Upper lobe of left lung (tissue), 4 donors: ENCODE results near the gene ALDH3B1.

Experiments
- EP300 ChIP-seq, 4 donors: sonication (generic); formaldehyde crosslinking; IDR thresholded peaks; one replicate each; pipeline ENCODE4 v1.5.1; 2017; ENCODE audit warnings: antibody characterized with exemption in 4 of 4, control low read depth in 2 of 4
- POLR2A ChIP-seq, 4 donors: fragments of 450-650 bp; IDR thresholded peaks; one replicate each; pipeline ENCODE4 v1.5.1; 2016 to 2017; ENCODE audit warnings: antibody characterized with exemption in 4 of 4, mild to moderate bottlenecking in 2 of 4
- POLR2AphosphoS5 ChIP-seq, 2 donors: sonication (generic); formaldehyde crosslinking; IDR thresholded peaks; one replicate each; pipeline ENCODE4 v1.5.1; 2017; ENCODE audit warnings: antibody characterized with exemption in 2 of 2
- TF ChIP-seq, protein P1 (sequence below), 6 experiments: fragments of 450-650 bp in 4 of 6; fragments of 200-600 bp in 2 of 6; sonication (generic) in 2 of 6; IDR thresholded peaks; one replicate each; pipeline ENCODE4 v1.5.1; 2016 to 2019; ENCODE audit warnings: antibody characterized with exemption in 6 of 6

- TF ChIP-seq POLR2A (IDR thresholded peaks at IDR 0.05) (no peak), EP300 (IDR thresholded peaks at IDR 0.05) (no peak), POLR2AphosphoS5 (IDR thresholded peaks at IDR 0.05) (no peak)
- TF ChIP-seq, protein P1, sequence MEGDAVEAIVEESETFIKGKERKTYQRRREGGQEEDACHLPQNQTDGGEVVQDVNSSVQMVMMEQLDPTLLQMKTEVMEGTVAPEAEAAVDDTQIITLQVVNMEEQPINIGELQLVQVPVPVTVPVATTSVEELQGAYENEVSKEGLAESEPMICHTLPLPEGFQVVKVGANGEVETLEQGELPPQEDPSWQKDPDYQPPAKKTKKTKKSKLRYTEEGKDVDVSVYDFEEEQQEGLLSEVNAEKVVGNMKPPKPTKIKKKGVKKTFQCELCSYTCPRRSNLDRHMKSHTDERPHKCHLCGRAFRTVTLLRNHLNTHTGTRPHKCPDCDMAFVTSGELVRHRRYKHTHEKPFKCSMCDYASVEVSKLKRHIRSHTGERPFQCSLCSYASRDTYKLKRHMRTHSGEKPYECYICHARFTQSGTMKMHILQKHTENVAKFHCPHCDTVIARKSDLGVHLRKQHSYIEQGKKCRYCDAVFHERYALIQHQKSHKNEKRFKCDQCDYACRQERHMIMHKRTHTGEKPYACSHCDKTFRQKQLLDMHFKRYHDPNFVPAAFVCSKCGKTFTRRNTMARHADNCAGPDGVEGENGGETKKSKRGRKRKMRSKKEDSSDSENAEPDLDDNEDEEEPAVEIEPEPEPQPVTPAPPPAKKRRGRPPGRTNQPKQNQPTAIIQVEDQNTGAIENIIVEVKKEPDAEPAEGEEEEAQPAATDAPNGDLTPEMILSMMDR (IDR thresholded peaks at IDR 0.05) = no peak
Measured at GRCh38 chr11:68002575-68002937, 7.6 kb upstream of the ALDH3B1 start.
